K562 (cell line): ENCODE results near the gene NAGS. TPM values are rescaled to one million over a fixed set of nuclear protein-coding genes. Genes with fewer than 3 reads are reported as not detected.

ENCODE experiments used
- CBFB ChIP-seq: sonication (generic); formaldehyde crosslinking; IDR thresholded peaks from 2 replicates; pipeline ENCODE4 v1.4.0; 2020; ENCODE audit warnings: mild to moderate bottlenecking, missing genetic modification reagents
- EHMT2 ChIP-seq: fragments of 450-650 bp; IDR thresholded peaks from 2 replicates; pipeline ENCODE4 v1.6.1; 2018; ENCODE audit warnings: antibody characterized with exemption
- GABPA ChIP-seq: fragments of 200-800 bp; sonication (Bioruptor generic); conservative IDR thresholded peaks from 2 replicates; pipeline ENCODE4 v1.6.1; 2016; ENCODE audit warnings: low read depth, missing genetic modification characterization, missing compliant biosample characterization
- NFYB ChIP-seq: IDR thresholded peaks from 2 replicates; pipeline ENCODE4 v1.6.1; 2011; ENCODE audit warnings: mild to moderate bottlenecking, moderate library complexity; ENCODE audit not compliant: insufficient read length; ENCODE audit errors: extremely low read depth
- RHOXF2B ChIP-seq: fragments of 250-450 bp; sonication (Bioruptor Pico); conservative IDR thresholded peaks from 2 replicates; pipeline ENCODE4 v1.5.1; 2021
- SUPT5H ChIP-seq: fragments of 450-650 bp; IDR thresholded peaks from 2 replicates; pipeline ENCODE4 v1.6.1; 2016
- ZNF124 ChIP-seq: sonication (generic); formaldehyde crosslinking; IDR thresholded peaks from 2 replicates; pipeline ENCODE4 v1.8.1; 2022; ENCODE audit warnings: missing genetic modification reagents
- ZNF282 ChIP-seq: sonication (generic); formaldehyde crosslinking; IDR thresholded peaks from 2 replicates; pipeline ENCODE4 v1.8.1; 2023; ENCODE audit warnings: missing genetic modification reagents
- ZNF444 ChIP-seq: fragments of 250-450 bp; sonication (Bioruptor Pico); IDR thresholded peaks from 2 replicates; pipeline ENCODE4 v1.4.0; 2020; ENCODE audit warnings: mild to moderate bottlenecking, moderate library complexity
- polyA plus RNA-seq, 8 experiments: library from polyadenylated mRNA; depleted of rRNA in 4 of 8; stranded (reverse) in 5 of 8; unstranded in 3 of 8; fragments of >200 nt; fragmentation: Nextera tagmentation in 2 of 8; fragmentation: Illumina TruSeq in 1 of 8; extraction: Ambion mirVana in 2 of 8; extraction: Trizol in 1 of 8; gene quantifications; 2 replicates each; pipeline versions ENCODE4 v1.2.1 to v1.2.3, GENCODE V29; 2011 to 2014; ENCODE audit warnings: inconsistent platforms in 1 of 8, missing spikeins in 1 of 8
- total RNA-seq, 7 experiments: library from RNA; depleted of rRNA in 6 of 7; stranded (reverse); fragments of >200 nt in 6 of 7; fragmentation: Illumina TruSeq in 2 of 7; extraction: Trizol in 2 of 7; gene quantifications; 2 replicates each; pipeline versions ENCODE4 v1.2.1 to v1.2.3, GENCODE V29; 2011 to 2021; ENCODE audit warnings: low replicate concordance in 1 of 7
- TF ChIP-seq, protein P1 (sequence below), 2 experiments: fragments of 450-650 bp; formaldehyde crosslinking in 1 of 2; IDR thresholded peaks; 2 replicates each; pipeline versions ENCODE4 v1.4.0 to v1.6.1; 2014 to 2020; ENCODE audit warnings: mild to moderate bottlenecking in 2 of 2, borderline replicate concordance in 1 of 2, low read depth in 1 of 2
- TF ChIP-seq, protein P2 (sequence below): fragments of 450-650 bp; IDR thresholded peaks from 2 replicates; pipeline ENCODE4 v1.6.1; 2016; ENCODE audit warnings: missing biosample characterization, missing genetic modification characterization
- TF ChIP-seq, protein P3 (sequence below): sonication (generic); formaldehyde crosslinking; IDR thresholded peaks from 2 replicates; pipeline ENCODE4 v1.8.1; 2023; ENCODE audit warnings: mild to moderate bottlenecking, missing genetic modification reagents
- TF ChIP-seq, protein P4 (sequence below): fragments of 450-650 bp; IDR thresholded peaks from 2 replicates; pipeline ENCODE4 v1.6.1; 2016; ENCODE audit warnings: low read depth, mild to moderate bottlenecking, moderate library complexity
- TF ChIP-seq, protein P5 (sequence below), 2 experiments: fragments of 450-650 bp in 1 of 2; sonication (generic) in 1 of 2; formaldehyde crosslinking in 1 of 2; IDR thresholded peaks in 1 of 2; conservative IDR thresholded peaks in 1 of 2; 2 replicates each; pipeline versions ENCODE4 v1.6.1 to v1.8.1; 2016 to 2023; ENCODE audit warnings: mild to moderate bottlenecking in 2 of 2, moderate library complexity in 2 of 2, inconsistent platforms in 1 of 2, missing genetic modification reagents in 1 of 2

NAGS gene
- total and polyA plus RNA-seq, 9 of the 15 experiments (the other 6 are each of a cell fraction or from before 2014, with no cell fraction given) = not detected

DNA sequence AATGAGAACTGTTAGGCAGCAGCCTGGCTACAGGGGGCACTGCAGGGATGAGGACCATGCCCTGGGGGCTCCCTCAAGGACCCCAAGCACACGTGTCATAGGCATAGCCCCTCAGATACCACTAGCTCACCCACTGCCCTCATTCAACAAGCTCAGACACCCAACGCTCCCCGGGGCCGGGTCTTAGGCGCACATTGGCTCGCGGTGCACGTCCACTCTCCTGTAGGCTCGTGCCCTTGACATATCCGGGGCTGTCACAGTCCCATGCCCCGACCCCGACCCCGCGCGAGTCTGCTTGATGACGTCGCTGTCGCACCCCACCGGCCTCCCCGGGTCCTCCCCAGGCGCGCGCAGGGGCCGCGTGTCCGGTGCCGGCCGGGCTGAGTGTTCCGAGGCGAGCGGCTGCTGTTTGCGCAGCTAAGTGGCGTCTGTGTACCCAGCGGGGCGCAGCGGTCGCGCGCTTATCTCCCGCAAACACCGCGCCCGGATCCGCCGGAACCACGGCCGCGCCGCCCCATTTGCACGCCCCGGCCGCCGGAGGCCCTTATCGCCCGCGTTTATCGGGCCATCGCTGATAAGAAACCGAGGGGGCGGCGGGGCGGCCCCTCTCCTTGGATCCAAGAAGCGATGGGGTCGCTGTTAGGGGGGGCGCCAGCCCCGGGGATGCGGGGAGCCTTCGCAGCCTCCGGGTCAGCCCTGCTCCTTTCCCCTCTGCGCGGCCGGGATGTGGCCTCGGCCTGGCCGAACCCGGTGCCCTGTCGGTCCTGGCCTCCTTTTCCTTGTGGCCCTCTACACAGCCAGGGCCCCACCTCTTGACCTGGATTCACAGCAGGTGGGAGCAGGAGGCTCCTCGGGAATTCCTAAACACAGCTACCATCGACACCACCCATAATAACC is 20.7 kb upstream of the NAGS start (continued):
- TF ChIP-seq, protein P1, sequence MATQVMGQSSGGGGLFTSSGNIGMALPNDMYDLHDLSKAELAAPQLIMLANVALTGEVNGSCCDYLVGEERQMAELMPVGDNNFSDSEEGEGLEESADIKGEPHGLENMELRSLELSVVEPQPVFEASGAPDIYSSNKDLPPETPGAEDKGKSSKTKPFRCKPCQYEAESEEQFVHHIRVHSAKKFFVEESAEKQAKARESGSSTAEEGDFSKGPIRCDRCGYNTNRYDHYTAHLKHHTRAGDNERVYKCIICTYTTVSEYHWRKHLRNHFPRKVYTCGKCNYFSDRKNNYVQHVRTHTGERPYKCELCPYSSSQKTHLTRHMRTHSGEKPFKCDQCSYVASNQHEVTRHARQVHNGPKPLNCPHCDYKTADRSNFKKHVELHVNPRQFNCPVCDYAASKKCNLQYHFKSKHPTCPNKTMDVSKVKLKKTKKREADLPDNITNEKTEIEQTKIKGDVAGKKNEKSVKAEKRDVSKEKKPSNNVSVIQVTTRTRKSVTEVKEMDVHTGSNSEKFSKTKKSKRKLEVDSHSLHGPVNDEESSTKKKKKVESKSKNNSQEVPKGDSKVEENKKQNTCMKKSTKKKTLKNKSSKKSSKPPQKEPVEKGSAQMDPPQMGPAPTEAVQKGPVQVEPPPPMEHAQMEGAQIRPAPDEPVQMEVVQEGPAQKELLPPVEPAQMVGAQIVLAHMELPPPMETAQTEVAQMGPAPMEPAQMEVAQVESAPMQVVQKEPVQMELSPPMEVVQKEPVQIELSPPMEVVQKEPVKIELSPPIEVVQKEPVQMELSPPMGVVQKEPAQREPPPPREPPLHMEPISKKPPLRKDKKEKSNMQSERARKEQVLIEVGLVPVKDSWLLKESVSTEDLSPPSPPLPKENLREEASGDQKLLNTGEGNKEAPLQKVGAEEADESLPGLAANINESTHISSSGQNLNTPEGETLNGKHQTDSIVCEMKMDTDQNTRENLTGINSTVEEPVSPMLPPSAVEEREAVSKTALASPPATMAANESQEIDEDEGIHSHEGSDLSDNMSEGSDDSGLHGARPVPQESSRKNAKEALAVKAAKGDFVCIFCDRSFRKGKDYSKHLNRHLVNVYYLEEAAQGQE (IDR thresholded peaks at IDR 0.05; ENCODE audit: borderline replicate concordance) = no peak; the same call in 1 of the 2 replicates
- TF ChIP-seq, protein P1 (CRISPR knock-in tag; IDR thresholded peaks at IDR 0.05; ENCODE audit: low read depth) = no peak
- TF ChIP-seq ZNF444 (CRISPR knock-in tag) (no peak), EHMT2 (no peak), GABPA (tag) (peak; percentile 50; the same call in 1 of the 2 replicates), ZNF124 (CRISPR knock-in tag) (no peak), ZNF282 (CRISPR knock-in tag) (no peak; the same call in 1 of the 2 replicates), RHOXF2B (CRISPR knock-in tag) (no peak), CBFB (CRISPR knock-in tag) (peak; percentile 91; the same call in 1 of the 2 replicates), NFYB (no peak), SUPT5H (peak; percentile 46; the same call in 1 of the 2 replicates)
- TF ChIP-seq, protein P2, sequence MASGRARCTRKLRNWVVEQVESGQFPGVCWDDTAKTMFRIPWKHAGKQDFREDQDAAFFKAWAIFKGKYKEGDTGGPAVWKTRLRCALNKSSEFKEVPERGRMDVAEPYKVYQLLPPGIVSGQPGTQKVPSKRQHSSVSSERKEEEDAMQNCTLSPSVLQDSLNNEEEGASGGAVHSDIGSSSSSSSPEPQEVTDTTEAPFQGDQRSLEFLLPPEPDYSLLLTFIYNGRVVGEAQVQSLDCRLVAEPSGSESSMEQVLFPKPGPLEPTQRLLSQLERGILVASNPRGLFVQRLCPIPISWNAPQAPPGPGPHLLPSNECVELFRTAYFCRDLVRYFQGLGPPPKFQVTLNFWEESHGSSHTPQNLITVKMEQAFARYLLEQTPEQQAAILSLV = no peak
- TF ChIP-seq, protein P3, sequence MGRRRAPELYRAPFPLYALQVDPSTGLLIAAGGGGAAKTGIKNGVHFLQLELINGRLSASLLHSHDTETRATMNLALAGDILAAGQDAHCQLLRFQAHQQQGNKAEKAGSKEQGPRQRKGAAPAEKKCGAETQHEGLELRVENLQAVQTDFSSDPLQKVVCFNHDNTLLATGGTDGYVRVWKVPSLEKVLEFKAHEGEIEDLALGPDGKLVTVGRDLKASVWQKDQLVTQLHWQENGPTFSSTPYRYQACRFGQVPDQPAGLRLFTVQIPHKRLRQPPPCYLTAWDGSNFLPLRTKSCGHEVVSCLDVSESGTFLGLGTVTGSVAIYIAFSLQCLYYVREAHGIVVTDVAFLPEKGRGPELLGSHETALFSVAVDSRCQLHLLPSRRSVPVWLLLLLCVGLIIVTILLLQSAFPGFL (CRISPR knock-in tag) = no peak
- TF ChIP-seq, protein P4, sequence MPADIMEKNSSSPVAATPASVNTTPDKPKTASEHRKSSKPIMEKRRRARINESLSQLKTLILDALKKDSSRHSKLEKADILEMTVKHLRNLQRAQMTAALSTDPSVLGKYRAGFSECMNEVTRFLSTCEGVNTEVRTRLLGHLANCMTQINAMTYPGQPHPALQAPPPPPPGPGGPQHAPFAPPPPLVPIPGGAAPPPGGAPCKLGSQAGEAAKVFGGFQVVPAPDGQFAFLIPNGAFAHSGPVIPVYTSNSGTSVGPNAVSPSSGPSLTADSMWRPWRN = peak; percentile 97
- TF ChIP-seq, protein P5, sequence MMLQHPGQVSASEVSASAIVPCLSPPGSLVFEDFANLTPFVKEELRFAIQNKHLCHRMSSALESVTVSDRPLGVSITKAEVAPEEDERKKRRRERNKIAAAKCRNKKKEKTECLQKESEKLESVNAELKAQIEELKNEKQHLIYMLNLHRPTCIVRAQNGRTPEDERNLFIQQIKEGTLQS (IDR thresholded peaks at IDR 0.05) = no peak
- TF ChIP-seq, protein P5 (CRISPR knock-in tag; conservative IDR thresholded peaks at IDR 0.05) = no peak
